ENCODE measurements around the gene MOB3A. TPM values are rescaled to one million over a fixed set of nuclear protein-coding genes. Genes with fewer than 3 reads are reported as not detected.

The MOB3A gene
- total and polyA plus RNA-seq, 2 of the 13 experiments (the other 11 are each of a cell fraction or from before 2014, with no cell fraction given): 3.5 to 17.8 TPM

DNA sequence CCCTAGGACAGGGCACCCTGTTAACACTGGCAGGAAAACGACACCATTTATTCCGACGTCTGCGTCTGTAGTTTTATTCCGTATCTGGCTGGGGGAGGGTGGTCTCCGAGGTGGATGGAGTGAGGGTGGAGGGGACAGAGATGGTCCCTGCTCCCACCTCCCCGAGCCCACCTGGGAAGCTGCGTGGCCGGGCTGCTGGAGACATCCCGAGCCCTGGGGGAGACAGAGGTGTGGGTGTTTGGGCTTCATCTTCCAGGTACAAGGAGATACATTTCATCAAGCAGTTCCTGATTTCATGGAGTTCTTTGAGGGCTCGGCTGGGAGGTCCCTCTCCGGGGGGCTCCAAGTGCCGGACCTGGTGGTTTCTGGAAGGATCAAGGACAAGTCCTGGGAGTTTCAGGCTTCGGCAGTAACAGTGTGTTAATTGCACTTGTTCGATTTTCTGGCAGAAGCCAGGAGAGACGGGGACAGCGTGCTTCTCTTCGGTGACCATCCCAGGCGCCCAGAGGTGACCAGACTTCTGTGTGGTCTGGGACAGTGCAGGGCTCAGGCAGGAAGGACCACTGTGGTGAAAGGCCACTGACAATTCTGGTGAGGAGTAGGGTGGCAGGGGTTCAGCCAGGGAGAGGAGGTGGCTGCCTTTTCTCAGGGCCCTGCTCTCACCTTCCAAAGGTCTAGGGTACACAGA, 25.0 kb downstream of the MOB3A start:
- Histone ChIP-seq H2AFZ (ENCODE audit: low read length) (no peak overlapping the region), H3K9me3 (ENCODE audit: low read length) (no peaks in the 10 kb centered on the region), H3K4me1 (ENCODE audit: insufficient read depth, low read length) (peaks cover 32% of the 10 kb centered on the region), H3K4me2 (ENCODE audit: low read depth, low read length) (no peak overlapping the region), H3K4me3 (replicated peaks in 1 of 3; ENCODE audit: insufficient read depth in 1 of 3, low read depth in 2 of 3, low read length in 3 of 3) (no peak overlapping the region), H3K27ac (ENCODE audit: extremely low read length, insufficient read depth, low read length) (no peak overlapping the region), H4K20me1 (ENCODE audit: insufficient read depth, low read length) (no peaks in the 10 kb centered on the region), H3K79me2 (ENCODE audit: insufficient read depth, low read length) (no peaks in the 10 kb centered on the region), H3K9ac (ENCODE audit: insufficient read depth, low read depth, low read length) (no peak overlapping the region), H3K36me3 (replicated peaks in 1 of 2; ENCODE audit: control insufficient read depth in 1 of 2, insufficient read depth in 2 of 2, low read length in 2 of 2) (peaks cover 4 to 11% of the 10 kb centered on the region in 2 experiments; a peak in 3 of 5 replicates), H3K27me3 (ENCODE audit: control insufficient read depth in 1 of 2, insufficient read depth in 2 of 2, low read length in 2 of 2) (no peaks in the 10 kb centered on the region)
- TF ChIP-seq HIVEP1 (CRISPR knock-in tag; IDR thresholded peaks at IDR 0.05) (no peak), STAG1 (CRISPR knock-in tag; IDR thresholded peaks at IDR 0.05) (no peak), PHF5A (CRISPR knock-in tag; IDR thresholded peaks at IDR 0.05; ENCODE audit: low read depth, unreplicated experiment) (no peak), ZIK1 (CRISPR knock-in tag; IDR thresholded peaks at IDR 0.05; ENCODE audit: borderline replicate concordance, low read depth) (no peak), MXI1 (IDR thresholded peaks at IDR 0.05; ENCODE audit: borderline replicate concordance, low read depth, low read length) (no peak), POLR2AphosphoS5 (IDR thresholded peaks at IDR 0.05; ENCODE audit: low read depth, low read length) (no peak), ZNF3 (CRISPR knock-in tag; IDR thresholded peaks at IDR 0.05) (no peak)
- TF ChIP-seq, protein P1, sequence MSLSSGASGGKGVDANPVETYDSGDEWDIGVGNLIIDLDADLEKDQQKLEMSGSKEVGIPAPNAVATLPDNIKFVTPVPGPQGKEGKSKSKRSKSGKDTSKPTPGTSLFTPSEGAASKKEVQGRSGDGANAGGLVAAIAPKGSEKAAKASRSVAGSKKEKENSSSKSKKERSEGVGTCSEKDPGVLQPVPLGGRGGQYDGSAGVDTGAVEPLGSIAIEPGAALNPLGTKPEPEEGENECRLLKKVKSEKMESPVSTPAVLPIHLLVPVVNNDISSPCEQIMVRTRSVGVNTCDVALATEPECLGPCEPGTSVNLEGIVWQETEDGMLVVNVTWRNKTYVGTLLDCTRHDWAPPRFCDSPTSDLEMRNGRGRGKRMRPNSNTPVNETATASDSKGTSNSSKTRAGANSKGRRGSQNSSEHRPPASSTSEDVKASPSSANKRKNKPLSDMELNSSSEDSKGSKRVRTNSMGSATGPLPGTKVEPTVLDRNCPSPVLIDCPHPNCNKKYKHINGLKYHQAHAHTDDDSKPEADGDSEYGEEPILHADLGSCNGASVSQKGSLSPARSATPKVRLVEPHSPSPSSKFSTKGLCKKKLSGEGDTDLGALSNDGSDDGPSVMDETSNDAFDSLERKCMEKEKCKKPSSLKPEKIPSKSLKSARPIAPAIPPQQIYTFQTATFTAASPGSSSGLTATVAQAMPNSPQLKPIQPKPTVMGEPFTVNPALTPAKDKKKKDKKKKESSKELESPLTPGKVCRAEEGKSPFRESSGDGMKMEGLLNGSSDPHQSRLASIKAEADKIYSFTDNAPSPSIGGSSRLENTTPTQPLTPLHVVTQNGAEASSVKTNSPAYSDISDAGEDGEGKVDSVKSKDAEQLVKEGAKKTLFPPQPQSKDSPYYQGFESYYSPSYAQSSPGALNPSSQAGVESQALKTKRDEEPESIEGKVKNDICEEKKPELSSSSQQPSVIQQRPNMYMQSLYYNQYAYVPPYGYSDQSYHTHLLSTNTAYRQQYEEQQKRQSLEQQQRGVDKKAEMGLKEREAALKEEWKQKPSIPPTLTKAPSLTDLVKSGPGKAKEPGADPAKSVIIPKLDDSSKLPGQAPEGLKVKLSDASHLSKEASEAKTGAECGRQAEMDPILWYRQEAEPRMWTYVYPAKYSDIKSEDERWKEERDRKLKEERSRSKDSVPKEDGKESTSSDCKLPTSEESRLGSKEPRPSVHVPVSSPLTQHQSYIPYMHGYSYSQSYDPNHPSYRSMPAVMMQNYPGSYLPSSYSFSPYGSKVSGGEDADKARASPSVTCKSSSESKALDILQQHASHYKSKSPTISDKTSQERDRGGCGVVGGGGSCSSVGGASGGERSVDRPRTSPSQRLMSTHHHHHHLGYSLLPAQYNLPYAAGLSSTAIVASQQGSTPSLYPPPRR (CRISPR knock-in tag; IDR thresholded peaks at IDR 0.05; ENCODE audit: borderline replicate concordance): no peak
- in situ Hi-C loops (cut with HindIII; ENCODE audit: extremely low pct_ligation_motif_present, low pct_unique_long_range_greater_than_20kb) (no loop called here), intact Hi-C loops (cut with micrococcal nuclease; ENCODE audit: unreplicated experiment) (no loop called here)
- no peak for ATAC-seq
- WGBS (ENCODE audit: low lambda C conversion rate): 97% methylated on average over 19 of the region's 19 CpGs
- TSS peak; percentile 63 for BruUV-seq (replicated peaks)
- CTCF ChIA-PET (ENCODE audit: low intra/inter-chr PET ratio, low total read pairs): no interaction called here
- FAIRE-seq: no peak
- POLR2A ChIA-PET: no interaction called here
- DNase-seq (ENCODE audit: low spot score): no peak

All from HepG2 (cell line).